ENCODE data around the gene TJAP1.
A peak's percentile ranks its signal among the peaks of the same experiment; 100 is the strongest.
"Not testable (repeated sequence)": the region's sequence is repeated elsewhere in the genome, so short reads cannot be mapped to it uniquely, and the experiment has no call there.

The TJAP1 gene

GRCh38 chr6:43488667-43489276 lies 11.4 kb downstream of the TJAP1 start:
- no peak for DNase-seq

GRCh38 chr6:43489277-43490072 lies 12.1 kb downstream of the TJAP1 start:
- no peak for DNase-seq

GRCh38 chr6:43490523-43490939 lies 13.2 kb downstream of the TJAP1 start:
- DNase-seq = no peak

- DNase-seq = no peak
Observed at GRCh38 chr6:43491750-43492661, 14.6 kb downstream of the TJAP1 start.

GRCh38 chr6:43492673-43493072 lies 15.3 kb downstream of the TJAP1 start:
- no peak for DNase-seq

- DNase-seq = no peak
Observed at GRCh38 chr6:43493230-43493629, 15.9 kb downstream of the TJAP1 start.

- DNase-seq = no peak
Observed at GRCh38 chr6:43493833-43494232, 16.5 kb downstream of the TJAP1 start.

- no peak for DNase-seq
Observed at GRCh38 chr6:43494321-43494720, 17.0 kb downstream of the TJAP1 start.

- DNase-seq = no peak
Observed at GRCh38 chr6:43494766-43495165, 17.4 kb downstream of the TJAP1 start.

- DNase-seq = peak; percentile 24 to 44
Observed at GRCh38 chr6:43495409-43495941, 18.1 kb downstream of the TJAP1 start.

- peak; percentile 7 to 34 for DNase-seq
Observed at GRCh38 chr6:43496370-43497128, 19.2 kb downstream of the TJAP1 start.

- DNase-seq = no peak
Observed at GRCh38 chr6:43497129-43497396, 19.7 kb downstream of the TJAP1 start.

GRCh38 chr6:43497689-43498088 lies 20.3 kb downstream of the TJAP1 start:
- no peak for DNase-seq

GRCh38 chr6:43498291-43498690 lies 20.9 kb downstream of the TJAP1 start:
- DNase-seq = not testable (repeated sequence)

- DNase-seq = no peak
Observed at GRCh38 chr6:43499028-43499815, 21.9 kb downstream of the TJAP1 start.

- no peak for DNase-seq
Observed at GRCh38 chr6:43500921-43501320, 23.6 kb downstream of the TJAP1 start.

- no peak for DNase-seq
Observed at GRCh38 chr6:43502666-43503065, 25.3 kb downstream of the TJAP1 start.

GRCh38 chr6:43503443-43503842 lies 26.1 kb downstream of the TJAP1 start:
- DNase-seq = no peak

GRCh38 chr6:43504756-43505593 lies 27.6 kb downstream of the TJAP1 start:
- DNase-seq = no peak

GRCh38 chr6:43505718-43506117 lies 28.3 kb downstream of the TJAP1 start:
- no peak for DNase-seq

GRCh38 chr6:43506171-43506570 lies 28.8 kb downstream of the TJAP1 start:
- DNase-seq = no peak
